ENCODE measurements around the gene EEF1G.

The EEF1G gene

GRCh38 chr11:62578541-62578940, 4.8 kb upstream of the EEF1G start:
- POLR2A ChIA-PET = interaction anchor here (1.6 to 3.2 kb wide), 2 partner anchors 13 to 23 kb away, joined by 3 to 8 read pairs; partner anchors contain the start of genes MTA2 and TUT1

GRCh38 chr11:62577046-62577714, 3.5 kb upstream of the EEF1G start:
- no peaks in the 10 kb centered on the region for H3K9me3 ChIP-seq (ENCODE audit: control insufficient read depth, insufficient read depth, low read depth, low read length)
- no peak overlapping the region for H3K27ac ChIP-seq (ENCODE audit: extremely low read depth, low read depth, low read length)
- ChIA-PET CTCF (interaction anchor here (0.6 to 0.9 kb wide), 2 partner anchors 33 to 72 kb away, joined by 3 to 4 read pairs; no protein-coding TSS in a partner anchor), POLR2A (interaction anchor here (0.6 to 3.2 kb wide), 5 partner anchors 15 to 88 kb away, joined by 3 to 8 read pairs (median 3); partner anchors contain the start of genes C11orf98, CSKMT, GANAB and MTA2)
- H3K4me1 ChIP-seq (ENCODE audit: control insufficient read depth, insufficient read depth, low read length) = no peaks in the 10 kb centered on the region
- H3K4me3 ChIP-seq (ENCODE audit: low read depth, low read length) = no peak overlapping the region
- TF ChIP-seq ZNF600 (tag by site-specific recombination; IDR thresholded peaks at IDR 0.05) (0 out of 2 replicates have a peak, but pooled peaks have one; percentile 29), ZSCAN18 (tag by site-specific recombination; IDR thresholded peaks at IDR 0.05) (no peak), PRDM1 (tag by site-specific recombination; IDR thresholded peaks at IDR 0.05) (0 out of 2 replicates have a peak, but pooled peaks have one; percentile 6)
- H3K36me3 ChIP-seq (ENCODE audit: control insufficient read depth in 2 of 2, insufficient read depth in 1 of 2, low read length in 2 of 2) = peaks cover 0 to 83% of the 10 kb centered on the region in 2 experiments; a peak in 2 of 3 replicates

More at GRCh38 chr11:62578541-62578940, 4.8 kb upstream of the EEF1G start:
- Histone ChIP-seq H3K4me3 (ENCODE audit: low read depth, low read length) (no peak overlapping the region), H3K36me3 (ENCODE audit: control insufficient read depth in 2 of 2, insufficient read depth in 1 of 2, low read length in 2 of 2) (peaks cover 0 to 77% of the 10 kb centered on the region in 2 experiments; a peak in 2 of 3 replicates), H3K4me1 (ENCODE audit: control insufficient read depth, insufficient read depth, low read length) (no peaks in the 10 kb centered on the region), H3K9me3 (ENCODE audit: control insufficient read depth, insufficient read depth, low read depth, low read length) (no peaks in the 10 kb centered on the region), H3K27ac (ENCODE audit: extremely low read depth, low read depth, low read length) (no peak overlapping the region)
- TF ChIP-seq ZNF692 (tag by site-specific recombination; IDR thresholded peaks at IDR 0.05) (no peak), KLF16 (tag by site-specific recombination; IDR thresholded peaks at IDR 0.05) (no peak), ZBTB11 (tag by site-specific recombination; conservative IDR thresholded peaks at IDR 0.05; ENCODE audit: low read depth) (no peak)
- CTCF ChIA-PET = interaction anchor here (1.1 kb wide), 1 partner anchor 18 kb away, joined by 4 read pairs; no protein-coding TSS in a partner anchor

GRCh38 chr11:62575837-62576236, 2.1 kb upstream of the EEF1G start:
- CTCF ChIA-PET = interaction anchor here (1.5 kb wide), 1 partner anchor 151 kb away, joined by 4 read pairs; no protein-coding TSS in a partner anchor
- no peak overlapping the region for H3K27ac ChIP-seq (ENCODE audit: extremely low read depth, low read depth, low read length)
- no peaks in the 10 kb centered on the region for H3K9me3 ChIP-seq (ENCODE audit: control insufficient read depth, insufficient read depth, low read depth, low read length)
- no peaks in the 10 kb centered on the region for H3K4me1 ChIP-seq (ENCODE audit: control insufficient read depth, insufficient read depth, low read length)
- H3K36me3 ChIP-seq (ENCODE audit: control insufficient read depth in 2 of 2, insufficient read depth in 1 of 2, low read length in 2 of 2) = peaks cover 5 to 85% of the 10 kb centered on the region in 2 experiments; a peak in 2 of 3 replicates
- POLR2A ChIA-PET = interaction anchor here (0.5 kb wide), 1 partner anchor 178 kb away, joined by 4 read pairs; the partner anchor contains the start of gene ZBTB3
- no peak for TF ChIP-seq ZNF155 (tag by site-specific recombination; IDR thresholded peaks at IDR 0.05)
- no peak for TF ChIP-seq ZXDB (tag by site-specific recombination; IDR thresholded peaks at IDR 0.05)
- TF ChIP-seq GLIS1 (tag by site-specific recombination; IDR thresholded peaks at IDR 0.05) = no peak
- no peak overlapping the region for H3K4me3 ChIP-seq (ENCODE audit: low read depth, low read length)
